K562 (cell line): ENCODE measurements around the gene CD302. TPM values are rescaled to one million over a fixed set of nuclear protein-coding genes. Genes with fewer than 3 reads are reported as not detected.

Experiments used
- ATAC-seq: fragments of 200-7000 bp; cut with Tn5 transposase; 3 replicates; pipeline ENCODE4 v1.9.1; 2020; ENCODE audit warnings: moderate library complexity
- BruUV-seq: library from RNA; stranded (reverse); fragments of 400-500 nt; replicated peaks from 2 replicates; lab custom pipeline; 2021; lab: Mats Ljungman, UMichigan
- CTCF ChIA-PET: fragments of 300-600 bp; formaldehyde crosslinking; extraction: SDS; loops from one replicate; lab custom pipeline; 2021; ENCODE audit warnings: low intra/inter-chr PET ratio; lab: Yijun Ruan, JAX
- POLR2A ChIA-PET: fragments of 300-600, 350-650 bp; sonication (Branson Sonifier 250); formaldehyde crosslinking; extraction: SDS; loops from one replicate; lab custom pipeline; 2021; ENCODE audit warnings: antibody characterized with exemption, inconsistent platforms; lab: Yijun Ruan, JAX
- DNase-seq, 4 experiments: peaks; one replicate each; pipeline versions ENCODE4 v3.0.0 to v3.0.0-alpha.2; 2011 to 2018; ENCODE audit warnings: low spot score in 3 of 4, mixed read lengths in 3 of 4; ENCODE audit errors: extremely low read depth in 1 of 4
- FAIRE-seq: peaks from 2 replicates; lab custom pipeline; 2011; peaks lifted over from hg19 to GRCh38; lab: Jason Lieb, UNC
- H2AFZ ChIP-seq: 2 replicates; pipeline ENCODE4 v1.6.0; 2011; ENCODE audit warnings: low read depth, low read length, control low read depth, inconsistent platforms
- H3K27ac ChIP-seq: fragments of 200-600 bp; 3 replicates; pipeline ENCODE4 v1.8.0; 2011; ENCODE audit warnings: low read depth, mild to moderate bottlenecking, control low read depth, inconsistent platforms, low read length, moderate library complexity, mixed read lengths; ENCODE audit errors: extremely low read depth
- H3K27me3 ChIP-seq, 2 experiments: fragments of 300-600 bp in 1 of 2; 2 replicates in 1 of 2; 3 replicates in 1 of 2; pipeline versions ENCODE4 v1.6.0 to v1.8.0; 2011; ENCODE audit warnings: inconsistent platforms in 2 of 2, low read length in 2 of 2, mild to moderate bottlenecking in 1 of 2, mixed read lengths in 1 of 2, moderate library complexity in 1 of 2; ENCODE audit not compliant: control insufficient read depth in 2 of 2, insufficient read depth in 2 of 2
- H3K36me3 ChIP-seq: fragments of 300-600 bp; 3 replicates; pipeline ENCODE4 v1.8.0; 2011; ENCODE audit warnings: mild to moderate bottlenecking, low read length, inconsistent platforms; ENCODE audit not compliant: control insufficient read depth, insufficient read depth
- H3K4me1 ChIP-seq, 2 experiments: fragments of 200-600 bp in 1 of 2; replicated peaks in 1 of 2; 2 replicates in 1 of 2; 3 replicates in 1 of 2; pipeline versions ENCODE4 v1.5.1 to v1.8.0; 2011; ENCODE audit warnings: inconsistent platforms in 2 of 2, low read length in 2 of 2, mild to moderate bottlenecking in 1 of 2, mixed read lengths in 1 of 2, moderate library complexity in 1 of 2; ENCODE audit not compliant: control insufficient read depth in 2 of 2, insufficient read depth in 2 of 2
- H3K4me2 ChIP-seq: 2 replicates; pipeline ENCODE4 v1.6.1; 2011; ENCODE audit warnings: low read length, control low read depth, inconsistent platforms, mixed read lengths; ENCODE audit not compliant: insufficient read depth
- H3K4me3 ChIP-seq: fragments of 200-600 bp; sonication (generic), shearing (Covaris generic); 2 replicates; pipeline ENCODE4 v1.5.1; 2016; ENCODE audit warnings: control low read depth, inconsistent platforms
- H3K79me2 ChIP-seq: fragments of 200-600 bp; 3 replicates; pipeline ENCODE4 v1.8.0; 2011; ENCODE audit warnings: low read length, inconsistent platforms; ENCODE audit not compliant: control insufficient read depth, insufficient read depth
- H3K9ac ChIP-seq, 2 experiments: 2 replicates each; pipeline versions ENCODE4 v1.6.0 to v1.6.1; 2011; ENCODE audit warnings: low read depth in 2 of 2, low read length in 2 of 2, control low read depth in 1 of 2, inconsistent platforms in 1 of 2, mild to moderate bottlenecking in 1 of 2, mixed read lengths in 1 of 2; ENCODE audit not compliant: insufficient read depth in 1 of 2
- H3K9me1 ChIP-seq: one replicate; pipeline ENCODE4 v1.6.0; 2011; ENCODE audit warnings: inconsistent platforms, mild to moderate bottlenecking, low read length, moderate library complexity; ENCODE audit not compliant: control insufficient read depth, insufficient read depth
- H3K9me3 ChIP-seq: replicated peaks from 2 replicates; pipeline ENCODE4 v1.5.1; 2011; ENCODE audit warnings: low read depth, low read length, inconsistent platforms; ENCODE audit not compliant: control insufficient read depth, insufficient read depth
- H4K20me1 ChIP-seq: replicated peaks from 2 replicates; pipeline ENCODE4 v1.6.1; 2011; ENCODE audit warnings: low read length, inconsistent platforms, mixed read lengths; ENCODE audit not compliant: control insufficient read depth, insufficient read depth
- BCLAF1 ChIP-seq, 2 experiments: fragments of 450-650 bp in 1 of 2; IDR thresholded peaks; 2 replicates each; pipeline ENCODE4 v1.6.1; 2011 to 2017; ENCODE audit warnings: low read depth in 2 of 2, antibody characterized with exemption in 1 of 2, borderline replicate concordance in 1 of 2, low read length in 1 of 2, mild to moderate bottlenecking in 1 of 2, mixed read lengths in 1 of 2; ENCODE audit not compliant: control insufficient read depth in 1 of 2
- CCAR2 ChIP-seq: fragments of 200-400 bp; formaldehyde crosslinking; IDR thresholded peaks from 2 replicates; pipeline ENCODE4 v1.6.1; 2017; ENCODE audit warnings: mild to moderate bottlenecking, low read depth, low read length
- DPF2 ChIP-seq: fragments of 450-650 bp; IDR thresholded peaks from 2 replicates; pipeline ENCODE4 v1.6.1; 2016
- E2F1 ChIP-seq: sonication (generic); formaldehyde crosslinking; IDR thresholded peaks from 2 replicates; pipeline ENCODE4 v1.8.1; 2023; ENCODE audit warnings: mild to moderate bottlenecking, missing genetic modification reagents, moderate library complexity
- GTF2B ChIP-seq: IDR thresholded peaks from 2 replicates; pipeline ENCODE4 v1.6.1; 2011; ENCODE audit not compliant: insufficient read length; ENCODE audit errors: extremely low read depth
- HNRNPK ChIP-seq: fragments of 200-400 bp; formaldehyde crosslinking; IDR thresholded peaks from one replicate; pipeline ENCODE4 v1.6.1; 2018; ENCODE audit warnings: mild to moderate bottlenecking, low read depth, low read length; ENCODE audit not compliant: poor library complexity, severe bottlenecking
- HNRNPL ChIP-seq: fragments of 200-400 bp; formaldehyde crosslinking; IDR thresholded peaks from 2 replicates; pipeline ENCODE4 v1.6.1; 2017; ENCODE audit warnings: low read depth, mild to moderate bottlenecking, low read length
- IRF9 ChIP-seq: fragments of 450-650 bp; IDR thresholded peaks from 2 replicates; pipeline ENCODE4 v1.6.1; 2016; ENCODE audit warnings: missing biosample characterization, missing genetic modification characterization
- NFXL1 ChIP-seq: fragments of 450-650 bp; formaldehyde crosslinking; IDR thresholded peaks from 2 replicates; pipeline ENCODE4 v1.4.0; 2021; ENCODE audit warnings: mild to moderate bottlenecking
- PTRF ChIP-seq: fragments of 450-650 bp; IDR thresholded peaks from 2 replicates; pipeline ENCODE4 v1.6.1; 2016; ENCODE audit warnings: mild to moderate bottlenecking, missing genetic modification characterization, missing compliant biosample characterization
- RBBP5 ChIP-seq: fragments of 200-600 bp; sonication (generic); IDR thresholded peaks from 2 replicates; pipeline ENCODE4 v1.6.1; 2012; ENCODE audit warnings: borderline replicate concordance, mild to moderate bottlenecking, low read length, control low read depth, inconsistent platforms; ENCODE audit not compliant: insufficient read depth, poor library complexity, severe bottlenecking
- SMARCA5 ChIP-seq: fragments of 450-650 bp; IDR thresholded peaks from 2 replicates; pipeline ENCODE4 v1.6.1; 2016
- TRIM25 ChIP-seq: fragments of 450-650 bp; IDR thresholded peaks from 2 replicates; pipeline ENCODE4 v1.7.0; 2016; ENCODE audit warnings: borderline replicate concordance
- ZFP36 ChIP-seq: fragments of 150-350 bp; IDR thresholded peaks from 2 replicates; pipeline ENCODE4 v1.6.1; 2018; ENCODE audit warnings: low read length, low read depth; ENCODE audit not compliant: partially characterized antibody
- ZNF668 ChIP-seq: fragments of 250-450 bp; sonication (Bioruptor Pico); IDR thresholded peaks from 2 replicates; pipeline ENCODE4 v1.8.0; 2022; ENCODE audit warnings: mild to moderate bottlenecking, inconsistent platforms
- WGBS: fragments of 100-300 bp; shearing (Covaris generic); methylation state at CpG from one replicate; pipeline ENCODE4 v1.1.6; 2016; ENCODE audit warnings: low coverage, mixed read lengths; ENCODE audit not compliant: insufficient coverage; ENCODE audit errors: missing lambda C conversion rate; 5-methylcytosine and 5-hydroxymethylcytosine counted together
- in situ Hi-C: fragments of 300-500 bp; cut with MboI; formaldehyde crosslinking; loops from 4 replicates; pipeline ENCODE4 v1.15.0; 2018; ENCODE audit warnings: inconsistent platforms, mixed read lengths
- intact Hi-C: fragments of 100-400 bp; cut with micrococcal nuclease; formaldehyde crosslinking; loops from 2 replicates; pipeline ENCODE4 v1.14.2; 2022
- polyA plus RNA-seq, 8 experiments: library from polyadenylated mRNA; depleted of rRNA in 4 of 8; stranded (reverse) in 5 of 8; unstranded in 3 of 8; fragments of >200 nt; fragmentation: Nextera tagmentation in 2 of 8; fragmentation: Illumina TruSeq in 1 of 8; extraction: Ambion mirVana in 2 of 8; extraction: Trizol in 1 of 8; gene quantifications; 2 replicates each; pipeline versions ENCODE4 v1.2.1 to v1.2.3, GENCODE V29; 2011 to 2014; ENCODE audit warnings: inconsistent platforms in 1 of 8, missing spikeins in 1 of 8
- total RNA-seq, 7 experiments: library from RNA; depleted of rRNA in 6 of 7; stranded (reverse); fragments of >200 nt in 6 of 7; fragmentation: Illumina TruSeq in 2 of 7; extraction: Trizol in 2 of 7; gene quantifications; 2 replicates each; pipeline versions ENCODE4 v1.2.1 to v1.2.3, GENCODE V29; 2011 to 2021; ENCODE audit warnings: low replicate concordance in 1 of 7

Gene CD302
- total and polyA plus RNA-seq, 9 of the 15 experiments (the other 6 are each of a cell fraction or from before 2014, with no cell fraction given) = 0.03 to 0.07 (median 0.04) TPM; not detected in 5

GRCh38 chr2:159802673-159803072, 4.7 kb upstream of the CD302 start:
- DNase-seq = no peak
- ChIA-PET CTCF (no interaction called here), POLR2A (interaction anchor here (1.0 kb wide), 1 partner anchor 29 kb away, joined by 4 read pairs; no protein-coding TSS in a partner anchor)
- H3K4me2 ChIP-seq = no peak overlapping the region
- H3K27ac ChIP-seq = no peak overlapping the region
- no peaks in the 10 kb centered on the region for H3K36me3 ChIP-seq
- 3% methylated on average over 5 of the region's 5 CpGs for WGBS
- peaks cover 2% of the 10 kb centered on the region for H3K9me1 ChIP-seq
- no peak for FAIRE-seq
- peaks cover 0 to 7% of the 10 kb centered on the region in 2 experiments; a peak in 2 of 5 replicates for H3K4me1 ChIP-seq
- H3K79me2 ChIP-seq = no peaks in the 10 kb centered on the region
- in situ Hi-C loops = loop anchor here (25.0 kb wide), 1 partner anchor 890 kb away; no protein-coding TSS in a partner anchor
- no TSS peak for BruUV-seq
- H3K4me3 ChIP-seq = no peak overlapping the region
- no peak overlapping the region for H2AFZ ChIP-seq
- intact Hi-C loops = no loop called here
- no peak overlapping the region for H3K9ac ChIP-seq
- no peak for ATAC-seq
- peaks cover 17 to 18% of the 10 kb centered on the region in 2 experiments for H3K27me3 ChIP-seq
- H3K9me3 ChIP-seq = no peaks in the 10 kb centered on the region
- H4K20me1 ChIP-seq = no peaks in the 10 kb centered on the region
- TF ChIP-seq TRIM25 (no peak), PTRF (tag) (no peak), NFXL1 (CRISPR knock-in tag) (no peak), GTF2B (no peak), ZFP36 (no peak), RBBP5 (no peak), E2F1 (no peak), ZNF668 (CRISPR knock-in tag) (no peak), CCAR2 (no peak), SMARCA5 (no peak), DPF2 (no peak), IRF9 (no peak), BCLAF1 (IDR thresholded peaks at IDR 0.05; ENCODE audit: borderline replicate concordance in 1 of 2, control insufficient read depth in 1 of 2, low read depth in 2 of 2, low read length in 1 of 2) (no peak), HNRNPL (no peak), HNRNPK (no peak)
